ENCODE measurements around the gene GUK1.

GUK1 gene

DNA sequence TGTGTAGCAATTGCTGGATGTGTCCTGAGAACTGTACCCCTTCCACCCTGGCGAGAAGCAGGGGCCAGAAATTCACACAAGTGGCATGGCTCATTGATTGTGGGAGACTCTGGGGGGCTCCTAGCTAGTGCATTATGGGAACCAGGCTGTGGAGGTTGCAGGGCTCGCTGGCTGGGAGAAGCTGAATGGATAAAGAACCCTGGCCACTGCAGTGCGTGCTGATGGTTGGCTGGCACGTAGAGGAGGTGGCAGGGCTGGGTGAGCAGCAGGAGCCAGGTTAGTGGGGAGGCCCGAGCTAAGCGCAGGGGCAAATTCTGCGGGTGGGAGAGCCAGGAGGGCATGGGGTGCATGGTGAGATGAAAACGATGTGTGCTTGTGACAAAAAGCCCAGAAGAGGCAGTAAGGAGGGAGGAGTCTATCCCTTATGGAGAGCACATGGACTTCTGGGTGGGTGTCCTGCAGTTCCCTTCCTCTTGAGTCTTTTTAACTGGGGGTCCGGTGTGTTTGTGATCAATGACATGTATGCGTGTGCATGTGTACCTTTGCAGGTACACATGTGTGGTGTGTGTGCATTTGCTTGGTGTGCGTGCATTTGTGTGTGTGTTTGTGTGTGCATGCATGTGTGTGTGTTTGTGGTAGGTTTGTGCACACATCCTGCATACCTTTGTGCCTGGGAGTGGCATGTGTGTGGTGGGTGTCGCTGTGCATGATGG is 3.6 kb downstream of the GUK1 start:
- TF ChIP-seq CEBPB (IDR thresholded peaks at IDR 0.05) (no peak), TCF12 (IDR thresholded peaks at IDR 0.05; ENCODE audit: low read depth) (no peak), YY1 (IDR thresholded peaks at IDR 0.05; ENCODE audit: low read depth) (no peak), RAD21 (IDR thresholded peaks at IDR 0.05; ENCODE audit: low read depth) (no peak), EP300 (IDR thresholded peaks at IDR 0.05; ENCODE audit: borderline replicate concordance) (no peak), USF1 (IDR thresholded peaks at IDR 0.05) (no peak), EGR1 (IDR thresholded peaks at IDR 0.05) (no peak), NFIC (IDR thresholded peaks at IDR 0.05) (no peak), ZBTB7A (IDR thresholded peaks at IDR 0.05; ENCODE audit: low read depth) (no peak), FOXM1 (IDR thresholded peaks at IDR 0.05; ENCODE audit: borderline replicate concordance, low read depth) (no peak), TAF1 (IDR thresholded peaks at IDR 0.05; ENCODE audit: low read depth) (no peak), TEAD4 (IDR thresholded peaks at IDR 0.05) (no peak), CREB1 (IDR thresholded peaks at IDR 0.05; ENCODE audit: low read depth) (no peak)
- TF ChIP-seq, protein P1, sequence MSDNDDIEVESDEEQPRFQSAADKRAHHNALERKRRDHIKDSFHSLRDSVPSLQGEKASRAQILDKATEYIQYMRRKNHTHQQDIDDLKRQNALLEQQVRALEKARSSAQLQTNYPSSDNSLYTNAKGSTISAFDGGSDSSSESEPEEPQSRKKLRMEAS (IDR thresholded peaks at IDR 0.05) = no peak

DNA sequence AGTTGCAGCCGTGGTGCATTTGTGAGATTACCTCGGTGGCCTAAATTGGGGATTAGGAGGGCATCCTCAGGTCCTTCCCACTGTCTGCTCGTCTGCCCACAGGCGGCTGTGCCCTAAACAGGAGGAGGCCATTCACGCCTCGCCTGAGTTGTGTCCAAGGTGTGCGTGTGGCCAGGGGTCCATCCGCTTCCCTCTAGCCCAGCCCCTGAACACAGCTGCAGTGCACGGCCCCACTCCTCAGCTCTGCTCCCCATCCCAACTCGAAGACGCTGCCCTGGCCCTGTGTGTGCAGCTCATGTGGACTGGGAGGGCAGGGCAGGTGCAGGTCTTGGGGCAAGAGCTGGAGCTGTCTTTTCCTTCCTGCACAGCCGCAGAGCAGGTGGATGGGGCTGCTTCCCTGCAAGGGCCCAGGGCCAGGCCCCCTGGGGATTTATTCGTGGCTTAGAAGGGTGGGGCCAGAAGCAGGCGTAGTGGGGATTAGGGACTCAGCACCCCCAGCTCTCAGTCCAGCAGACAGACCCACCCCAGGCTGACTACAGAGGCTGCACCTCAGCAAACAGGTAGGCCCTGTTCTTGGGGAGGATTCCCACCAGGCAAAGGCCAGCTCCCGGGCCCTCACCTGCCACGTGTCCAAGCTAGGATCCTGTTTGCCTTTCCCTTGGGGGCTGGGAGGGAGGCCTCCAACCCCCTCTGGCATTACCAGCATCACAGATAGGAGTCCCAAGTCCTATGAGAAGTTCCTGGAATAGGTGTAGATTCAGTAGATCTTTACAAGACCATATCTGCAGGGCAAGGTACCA is 4.3 kb downstream of the GUK1 start:
- TF ChIP-seq TEAD4 (IDR thresholded peaks at IDR 0.05) = no peak
- TF ChIP-seq RAD21 (IDR thresholded peaks at IDR 0.05; ENCODE audit: low read depth) = no peak
- TF ChIP-seq USF1 (IDR thresholded peaks at IDR 0.05) = no peak
- no peak for TF ChIP-seq EP300 (IDR thresholded peaks at IDR 0.05; ENCODE audit: borderline replicate concordance)
- no peak for TF ChIP-seq FOXM1 (IDR thresholded peaks at IDR 0.05; ENCODE audit: borderline replicate concordance, low read depth)
- no peak for TF ChIP-seq TCF12 (IDR thresholded peaks at IDR 0.05; ENCODE audit: low read depth)
- TF ChIP-seq NFIC (IDR thresholded peaks at IDR 0.05) = no peak
- TF ChIP-seq CREB1 (IDR thresholded peaks at IDR 0.05; ENCODE audit: low read depth) = no peak
- TF ChIP-seq REST (IDR thresholded peaks at IDR 0.05; ENCODE audit: low read depth) = no peak
- no peak for TF ChIP-seq YY1 (IDR thresholded peaks at IDR 0.05; ENCODE audit: low read depth)
- no peak for TF ChIP-seq ZBTB7A (IDR thresholded peaks at IDR 0.05; ENCODE audit: low read depth)
- TF ChIP-seq EGR1 (IDR thresholded peaks at IDR 0.05) = no peak
- TF ChIP-seq, protein P1 (IDR thresholded peaks at IDR 0.05) = no peak
- TF ChIP-seq CEBPB (IDR thresholded peaks at IDR 0.05) = no peak

DNA sequence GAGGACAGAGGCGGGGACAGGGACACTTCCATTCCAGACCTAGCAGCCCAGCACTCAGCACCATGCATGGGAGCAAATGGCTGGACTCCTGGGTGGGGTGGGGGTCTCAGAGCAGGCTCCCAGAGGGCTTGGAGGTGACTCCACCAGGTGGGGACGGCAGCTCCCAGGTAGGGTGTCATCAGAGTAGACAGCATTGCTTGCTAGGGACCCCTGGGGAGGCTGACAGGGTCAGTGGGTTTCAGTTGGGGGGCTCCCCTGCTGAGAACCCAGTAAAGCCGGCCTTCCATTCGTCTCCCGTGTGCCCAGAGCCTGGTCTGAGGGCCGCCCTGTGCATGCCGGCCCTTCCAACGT is 4.9 kb downstream of the GUK1 start:
- TF ChIP-seq USF1 (IDR thresholded peaks at IDR 0.05) = no peak
- no peak for TF ChIP-seq TCF12 (IDR thresholded peaks at IDR 0.05; ENCODE audit: low read depth)
- TF ChIP-seq EP300 (IDR thresholded peaks at IDR 0.05; ENCODE audit: borderline replicate concordance) = no peak
- TF ChIP-seq REST (IDR thresholded peaks at IDR 0.05; ENCODE audit: low read depth) = no peak
- no peak for TF ChIP-seq RAD21 (IDR thresholded peaks at IDR 0.05; ENCODE audit: low read depth)
- no peak for TF ChIP-seq NFIC (IDR thresholded peaks at IDR 0.05)

DNA sequence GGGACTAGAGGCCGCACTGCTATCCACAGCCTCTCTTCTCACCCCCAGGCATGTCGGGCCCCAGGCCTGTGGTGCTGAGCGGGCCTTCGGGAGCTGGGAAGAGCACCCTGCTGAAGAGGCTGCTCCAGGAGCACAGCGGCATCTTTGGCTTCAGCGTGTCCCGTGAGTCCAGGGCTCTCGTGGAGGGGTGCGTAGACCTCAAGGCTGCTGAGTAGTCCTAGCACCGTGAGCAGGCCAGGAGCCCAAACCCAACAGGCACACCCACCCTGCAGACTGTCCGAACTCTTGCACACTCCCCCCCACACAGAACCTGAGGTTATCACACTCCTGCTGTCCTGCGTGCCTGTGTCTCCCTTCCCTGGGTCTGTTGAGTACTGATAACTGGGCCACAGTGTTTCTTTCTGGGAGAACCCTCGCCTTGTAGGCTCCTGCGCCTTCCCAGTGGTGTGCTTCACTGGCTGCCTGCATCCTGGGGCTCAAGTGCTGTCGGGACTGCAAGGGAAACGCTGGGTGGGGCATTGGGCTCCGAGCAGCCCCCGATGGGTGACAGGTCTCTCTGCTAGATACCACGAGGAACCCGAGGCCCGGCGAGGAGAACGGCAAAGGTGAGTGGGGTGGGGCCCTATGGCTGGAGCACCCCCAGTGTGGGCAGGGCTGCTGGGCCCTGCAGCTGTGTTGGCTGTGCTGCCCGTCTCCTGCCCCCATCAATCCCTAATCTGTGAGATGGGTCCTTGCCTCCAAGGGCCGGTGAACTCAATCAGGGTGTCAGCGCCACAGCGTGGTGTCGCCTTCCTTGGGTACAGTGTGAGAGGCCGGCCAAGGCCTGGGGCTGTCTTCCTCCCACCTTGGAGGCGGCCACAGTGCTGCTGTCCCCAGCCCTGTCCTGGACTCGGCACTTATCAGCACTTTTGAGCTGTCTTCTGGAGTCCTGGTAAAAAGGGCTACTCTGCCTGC is 5.7 kb downstream of the GUK1 start:
- TF ChIP-seq, protein P1 (IDR thresholded peaks at IDR 0.05) = no peak
- no peak for TF ChIP-seq ZBTB7A (IDR thresholded peaks at IDR 0.05; ENCODE audit: low read depth)
- TF ChIP-seq NFIC (IDR thresholded peaks at IDR 0.05) = no peak
- TF ChIP-seq USF1 (IDR thresholded peaks at IDR 0.05) = no peak
- no peak for TF ChIP-seq EGR1 (IDR thresholded peaks at IDR 0.05)
- no peak for TF ChIP-seq RAD21 (IDR thresholded peaks at IDR 0.05; ENCODE audit: low read depth)
- no peak for TF ChIP-seq FOXM1 (IDR thresholded peaks at IDR 0.05; ENCODE audit: borderline replicate concordance, low read depth)
- TF ChIP-seq TEAD4 (IDR thresholded peaks at IDR 0.05) = no peak
- no peak for TF ChIP-seq CREB1 (IDR thresholded peaks at IDR 0.05; ENCODE audit: low read depth)
- no peak for TF ChIP-seq CEBPB (IDR thresholded peaks at IDR 0.05)
- TF ChIP-seq REST (IDR thresholded peaks at IDR 0.05; ENCODE audit: low read depth) = no peak
- no peak for TF ChIP-seq EP300 (IDR thresholded peaks at IDR 0.05; ENCODE audit: borderline replicate concordance)
- no peak for TF ChIP-seq TCF12 (IDR thresholded peaks at IDR 0.05; ENCODE audit: low read depth)
- TF ChIP-seq TAF1 (IDR thresholded peaks at IDR 0.05; ENCODE audit: low read depth) = no peak
